SK-MEL-5 (cell line): Measurements from ENCODE around the gene LILRB5. TPM values are rescaled to one million over a fixed set of nuclear protein-coding genes. Genes with fewer than 3 reads are reported as not detected.
"Not testable (repeated sequence)": the region's sequence is repeated elsewhere in the genome, so short reads cannot be mapped to it uniquely, and the experiment has no call there.

ENCODE experiments used
- DNase-seq: peaks from one replicate; pipeline ENCODE4 v3.0.0-alpha.2; 2016; ENCODE audit warnings: low read depth, low spot score
- in situ Hi-C: cut with HindIII; loops from 2 replicates; pipeline ENCODE4 v1.10.0; 2016; ENCODE audit warnings: low sequenced_read_pairs, high pct_unique_total_duplicates, low pct_unique_long_range_greater_than_20kb
- total RNA-seq: library from RNA; depleted of rRNA; stranded (reverse); fragments of >200 nt; shearing (Covaris generic); gene quantifications from 2 replicates; pipeline ENCODE4 v1.2.3, GENCODE V29; 2014

Gene LILRB5
- total RNA-seq, 1 experiment from 2014 or later: not detected

DNA sequence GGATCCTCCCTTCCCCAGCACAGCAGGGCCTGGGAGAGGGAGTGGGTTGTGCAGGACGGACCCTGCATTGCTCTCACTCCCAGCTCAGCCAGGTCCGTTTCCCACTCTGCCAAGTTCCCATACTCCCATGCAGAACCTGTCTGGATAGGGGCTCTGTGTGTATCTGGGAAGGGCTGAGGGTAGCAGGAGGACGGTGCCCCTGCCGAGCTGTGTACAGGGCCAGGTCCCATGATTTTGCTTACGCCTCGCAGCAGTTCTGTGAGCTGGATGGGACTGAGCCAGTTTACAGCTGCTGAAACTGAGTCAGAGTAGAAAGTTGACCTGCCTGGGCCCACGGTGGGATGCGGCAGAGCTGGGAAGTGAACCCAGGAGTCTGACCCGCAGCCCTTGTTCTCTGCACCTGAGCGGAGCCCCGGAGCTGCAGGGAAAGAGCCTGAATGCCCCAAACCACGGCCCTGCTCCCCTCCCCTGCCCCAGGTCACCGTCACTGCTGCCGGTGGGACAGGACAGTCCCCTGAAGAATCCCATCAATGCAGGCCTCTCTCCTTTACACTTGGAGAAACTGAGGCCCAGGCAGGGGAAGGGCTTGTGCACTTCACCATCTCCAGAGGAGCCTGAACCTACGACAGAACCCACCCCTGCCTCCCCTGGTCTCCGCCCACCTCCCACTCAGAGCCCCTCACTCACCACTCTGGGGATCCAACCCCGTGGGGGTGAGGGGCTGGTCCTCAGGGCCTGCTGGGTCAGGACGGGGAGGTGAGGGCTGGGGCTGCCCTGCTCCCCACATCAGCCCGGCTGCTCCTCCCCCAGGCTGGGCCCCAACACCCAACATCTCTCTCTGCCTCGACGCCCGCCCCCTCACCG lies 3.5 kb downstream of the LILRB5 start:
- in situ Hi-C loops: no loop called here
- DNase-seq: no peak

DNA sequence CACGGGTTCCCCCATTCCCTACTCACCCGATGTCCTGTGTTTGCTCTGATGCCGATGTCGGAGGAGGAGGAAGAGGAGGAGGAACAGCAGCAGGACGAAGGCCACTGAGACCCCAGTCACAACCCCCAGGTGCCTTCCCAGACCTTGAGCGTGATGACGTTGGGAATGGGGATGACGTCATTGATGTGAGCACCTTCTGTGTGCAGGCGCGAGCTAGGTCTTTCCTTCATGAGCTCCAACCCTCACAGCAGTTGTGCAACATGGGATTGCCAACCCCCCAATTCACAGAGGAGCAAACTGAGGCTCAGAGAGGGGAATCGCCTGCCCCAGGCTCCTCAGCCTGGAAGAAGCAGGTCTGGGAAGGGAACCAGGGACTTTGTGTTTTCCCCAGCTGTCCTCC lies 4.2 kb downstream of the LILRB5 start:
- no peak for DNase-seq
- in situ Hi-C loops: no loop called here

DNA sequence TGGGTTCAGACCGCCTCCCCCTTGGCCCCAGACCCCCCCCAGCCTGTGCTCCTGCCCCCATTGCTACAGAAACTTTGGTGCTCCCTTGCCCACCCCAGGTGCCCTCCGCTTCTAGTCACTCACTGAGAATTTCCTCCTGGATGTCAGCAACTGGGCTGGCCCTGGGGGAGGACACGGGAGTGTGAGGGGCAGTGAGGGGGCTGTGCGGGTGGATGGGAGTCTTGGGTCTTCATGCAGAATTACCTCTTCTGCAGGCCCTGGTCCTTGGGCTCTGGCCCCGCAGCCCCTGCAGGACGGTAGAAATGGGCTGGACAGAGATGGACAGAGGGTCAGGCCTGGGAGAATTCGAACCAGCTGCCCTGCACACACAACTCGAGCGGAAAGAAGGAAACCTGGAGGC lies 4.8 kb downstream of the LILRB5 start:
- no peak for DNase-seq

DNA sequence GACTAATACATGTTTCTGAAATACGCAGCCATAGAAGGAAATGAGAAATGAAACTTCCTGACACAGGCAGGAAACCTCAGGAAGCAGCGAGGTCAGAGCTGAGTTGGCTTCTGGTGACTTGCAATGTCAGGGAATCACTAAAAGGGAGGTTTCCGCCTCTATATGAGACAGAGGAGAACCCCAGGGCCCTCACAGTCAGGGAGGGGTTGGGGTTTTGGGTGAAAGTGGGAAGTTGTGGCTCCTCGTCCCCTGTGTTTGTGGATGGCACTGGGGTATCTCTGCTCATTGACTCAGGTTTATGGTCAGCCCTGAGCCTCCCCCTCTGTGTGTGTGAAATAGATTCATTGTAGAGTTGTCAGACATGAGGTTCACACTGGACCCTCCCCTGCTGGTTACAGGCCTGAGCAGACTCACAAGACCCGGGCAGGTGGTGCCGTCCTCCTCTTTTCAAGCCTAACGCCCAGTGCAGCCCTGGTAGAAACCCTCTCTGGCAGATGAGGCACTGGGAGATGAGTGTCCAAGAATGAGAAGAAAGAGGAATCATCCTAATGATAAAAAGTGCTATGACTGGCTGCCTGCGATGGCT lies 9.0 kb downstream of the LILRB5 start:
- DNase-seq: peak; percentile 30
- in situ Hi-C loops: no loop called here

More for the DNA sequence above, 4.8 kb downstream of the LILRB5 start:
- in situ Hi-C loops: no loop called here

DNA sequence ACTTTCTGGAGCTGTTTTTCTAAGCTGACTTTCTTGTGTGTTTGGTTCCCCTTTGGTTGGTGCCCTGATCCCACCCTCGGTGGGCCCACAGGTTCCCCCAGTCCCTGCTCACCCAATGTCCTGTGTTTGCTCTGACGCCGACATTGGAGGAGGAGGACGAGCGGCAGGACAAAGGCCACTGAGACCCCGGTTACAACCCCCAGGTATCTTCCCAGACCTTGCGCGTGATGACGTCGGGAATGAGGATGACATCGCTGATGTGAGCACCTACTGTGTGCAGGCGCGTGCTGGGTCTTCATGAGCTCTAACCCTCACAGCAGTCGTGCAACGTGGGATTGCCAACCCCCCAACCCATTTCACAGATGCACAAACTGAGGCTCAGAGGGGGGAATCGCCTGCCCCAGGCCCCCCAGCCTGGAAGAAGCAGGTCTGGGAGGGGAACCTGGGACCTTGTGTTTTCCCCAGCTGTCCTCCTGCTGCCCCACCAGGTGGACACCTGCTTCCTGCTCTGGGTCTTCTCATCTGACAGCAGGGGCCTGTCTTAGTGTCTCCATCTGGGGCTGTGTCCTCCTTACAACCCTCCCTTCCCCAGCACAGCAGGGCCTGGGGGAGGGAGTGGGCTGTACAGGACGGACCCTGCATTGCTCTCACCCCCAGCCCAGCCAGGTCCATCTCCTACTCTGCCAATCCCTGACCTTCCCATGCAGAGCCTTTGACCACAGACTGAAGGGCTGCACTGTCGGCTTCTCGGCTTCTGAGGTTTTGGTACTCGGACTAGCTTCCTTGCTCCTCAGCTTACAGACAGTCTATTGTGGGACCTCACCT lies 9.8 kb downstream of the LILRB5 start:
- in situ Hi-C loops: no loop called here
- DNase-seq: no peak

DNA sequence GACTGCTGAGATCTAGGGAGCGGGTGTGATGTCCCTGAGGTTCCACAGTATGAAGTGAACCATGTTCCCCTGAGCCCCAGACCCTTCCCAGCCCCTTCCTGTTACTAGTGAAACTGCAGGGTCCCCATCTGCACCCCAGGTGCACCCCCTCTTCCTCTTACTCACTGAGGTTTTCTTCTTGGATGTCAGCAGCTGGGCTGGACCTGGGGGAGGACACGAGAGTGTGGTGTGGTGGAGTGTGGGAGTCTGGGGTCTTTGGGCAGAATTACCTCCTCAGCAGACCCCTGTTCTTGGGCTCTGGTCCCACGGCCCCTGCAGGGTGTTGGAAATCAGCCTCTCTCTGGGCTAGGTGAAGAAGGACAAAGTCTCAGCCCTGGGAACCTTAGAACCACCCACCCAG lies 11.1 kb downstream of the LILRB5 start:
- DNase-seq: no peak
- in situ Hi-C loops: no loop called here

DNA sequence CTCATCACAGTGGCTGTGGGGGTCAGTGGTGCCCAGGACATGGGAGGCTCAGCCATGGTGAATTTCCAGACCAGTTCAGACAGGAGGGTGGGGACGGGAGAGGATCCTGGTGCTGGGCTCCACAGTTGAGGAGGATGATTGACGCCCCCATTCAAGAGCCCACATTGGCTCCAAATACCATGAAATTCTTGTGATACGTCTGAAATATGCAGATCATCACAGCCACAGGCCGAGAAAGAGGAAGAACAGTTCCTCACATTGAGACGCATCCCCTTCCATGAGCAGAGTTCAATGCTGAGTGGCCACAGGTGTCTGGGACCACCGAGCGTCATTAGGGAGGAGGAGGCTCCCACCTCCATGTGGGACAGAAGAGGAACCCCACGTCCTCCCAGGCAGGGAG lies 13.3 kb downstream of the LILRB5 start:
- DNase-seq, in situ Hi-C loops: not testable (repeated sequence)

DNA sequence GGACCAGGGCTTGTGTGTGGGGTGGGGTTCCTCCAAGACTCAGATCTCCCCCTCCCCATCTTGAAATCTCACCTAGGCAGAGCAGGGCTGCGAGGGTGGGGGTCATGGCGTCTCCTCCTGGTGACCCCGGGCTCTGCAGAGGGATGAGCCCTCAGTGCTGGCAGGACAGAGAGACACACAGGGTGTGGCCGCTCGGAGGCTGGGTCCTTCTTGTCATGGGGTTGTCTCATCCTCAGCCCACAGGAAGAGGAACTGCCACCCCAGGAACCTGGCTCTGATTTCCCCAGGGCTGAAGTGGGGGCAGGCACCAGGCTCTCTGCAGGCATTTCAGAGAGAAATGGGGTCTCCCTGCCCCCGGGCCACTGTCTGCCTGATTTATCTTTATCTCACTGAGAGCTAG lies 14.4 kb downstream of the LILRB5 start, which contains the start of gene LILRA6:
LILRA6 (minus strand) TSS at position 145 of the 400 bp plus-strand sequence.
- DNase-seq, in situ Hi-C loops: not testable (repeated sequence)

DNA sequence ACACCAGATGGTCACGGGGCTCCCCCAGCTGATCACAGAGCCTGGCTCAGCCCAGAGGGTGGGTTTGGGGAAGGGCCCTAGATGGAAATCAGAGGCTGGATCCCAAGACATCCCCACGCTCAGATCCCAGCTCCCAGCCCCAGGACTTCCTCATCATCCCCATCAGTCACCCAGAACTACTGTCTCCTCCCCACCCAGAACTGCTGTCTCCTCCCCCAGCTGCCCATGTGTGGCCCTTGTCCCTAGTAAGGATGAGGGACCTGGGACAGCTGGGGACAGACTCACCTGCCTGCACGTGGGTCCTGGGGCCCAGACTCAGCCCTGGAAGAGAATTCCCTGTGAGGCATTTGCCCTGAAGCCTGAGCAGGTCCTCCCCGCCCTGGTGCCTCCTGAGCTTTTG lies 14.8 kb downstream of the LILRB5 start:
- in situ Hi-C loops, DNase-seq: not testable (repeated sequence)

DNA sequence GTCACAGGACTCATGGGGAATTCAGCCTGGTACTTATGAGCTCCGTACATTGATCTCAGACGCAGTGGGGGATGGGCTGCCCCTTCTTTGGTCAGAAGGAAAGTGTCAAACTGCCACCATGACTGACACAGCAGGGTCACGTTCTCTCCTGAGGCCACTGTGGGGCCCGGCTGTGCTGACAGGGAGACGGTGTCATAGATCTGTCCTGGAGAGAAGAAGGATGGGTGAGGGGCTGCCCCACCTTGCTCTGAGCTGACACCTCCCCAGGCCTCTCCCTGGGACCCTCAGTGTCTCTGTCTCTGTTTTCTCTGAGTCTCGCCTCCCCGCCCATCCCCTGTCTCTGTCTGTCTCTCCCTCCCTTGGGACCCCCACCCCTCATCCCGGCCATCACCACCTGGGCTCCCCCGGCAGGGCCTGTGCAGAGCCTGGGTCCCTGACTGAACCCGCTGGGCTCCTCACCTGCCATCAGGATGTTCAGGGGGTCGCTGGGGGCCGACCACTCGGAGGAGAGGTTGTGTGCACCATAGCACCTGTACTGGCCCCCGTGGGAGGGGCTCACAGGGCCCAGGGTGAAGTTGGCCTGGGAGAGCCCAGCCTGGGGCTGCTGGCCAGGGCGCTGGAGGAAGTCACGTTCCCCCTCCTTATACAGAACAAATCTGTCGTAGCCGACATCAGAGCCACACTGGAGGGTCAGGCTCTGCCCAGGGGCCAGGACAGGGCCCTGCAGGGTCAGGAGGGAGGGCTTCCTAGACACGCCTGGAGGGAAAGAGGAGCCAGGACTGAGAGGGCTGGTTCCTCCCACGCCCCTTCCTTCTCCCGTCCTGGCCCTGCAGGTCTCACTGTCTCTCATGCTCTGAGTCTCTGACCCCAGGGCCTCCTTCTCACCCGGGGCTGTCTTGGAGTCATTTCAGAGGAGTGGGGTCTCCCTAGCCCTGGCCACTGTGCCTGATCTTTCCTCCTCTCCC lies 16.4 kb downstream of the LILRB5 start:
- in situ Hi-C loops, DNase-seq: not testable (repeated sequence)

DNA sequence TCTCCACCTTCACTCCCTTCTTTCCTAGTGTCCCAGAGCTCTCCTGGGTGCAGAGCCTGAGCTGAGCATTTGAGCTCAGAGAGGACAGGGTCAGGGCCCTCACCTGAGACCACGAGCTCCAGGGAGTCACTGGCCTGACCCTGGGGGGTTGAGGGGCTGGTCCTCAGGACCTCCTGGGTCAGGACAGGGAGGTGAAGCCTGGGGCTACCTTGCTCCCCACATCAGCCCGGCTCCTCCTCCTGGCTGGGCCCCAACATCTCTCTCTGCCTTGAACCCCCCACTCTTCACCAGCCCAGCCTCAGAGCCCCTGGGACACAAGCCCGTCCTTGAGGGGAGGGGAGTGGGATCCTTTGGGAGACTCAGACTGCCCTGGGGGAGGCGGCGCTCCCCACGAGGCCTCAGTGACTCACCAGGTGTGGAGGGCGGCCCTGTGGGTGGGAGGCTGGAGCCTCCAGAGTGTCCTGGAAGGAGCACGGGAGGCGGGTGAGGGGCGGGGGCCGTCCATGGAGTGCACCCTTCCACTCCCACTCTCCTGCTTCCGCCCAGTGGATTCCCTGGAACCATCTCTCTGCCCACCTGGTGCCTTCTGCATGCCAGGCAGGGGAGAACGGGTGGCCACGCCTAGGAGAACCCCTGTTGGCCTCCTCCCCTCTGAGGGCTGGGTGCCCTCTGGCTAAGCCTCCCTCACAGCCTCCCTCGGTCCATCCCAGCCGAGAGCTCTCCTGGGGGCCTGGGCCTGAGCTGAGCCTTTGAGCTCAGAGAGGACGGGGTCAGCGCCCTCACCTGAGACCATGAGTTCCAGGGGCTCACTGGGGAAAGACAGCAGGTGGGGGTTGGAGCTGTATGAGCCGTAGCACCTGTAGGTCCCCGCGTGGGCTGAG lies 17.3 kb downstream of the LILRB5 start:
- DNase-seq, in situ Hi-C loops: not testable (repeated sequence)

DNA sequence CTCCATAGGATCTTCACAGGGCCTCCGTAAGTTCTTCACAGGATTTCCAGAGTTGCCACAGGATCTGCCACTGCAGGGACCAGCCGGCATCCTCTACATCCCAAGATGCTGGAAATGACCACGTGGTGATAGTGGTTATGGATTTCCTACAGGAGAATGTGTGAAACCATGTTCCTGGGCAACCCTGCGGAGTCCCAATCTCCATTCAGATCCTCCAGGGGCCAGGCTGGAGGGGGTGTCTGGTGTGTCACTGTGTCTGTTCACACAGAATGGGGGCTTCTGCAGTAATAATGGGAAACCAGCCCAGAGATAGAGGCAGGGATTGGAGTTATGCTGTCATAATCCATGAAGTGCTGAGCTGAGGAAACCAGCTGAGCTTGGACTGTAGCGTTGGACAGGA lies 23.1 kb downstream of the LILRB5 start:
- no peak for DNase-seq
- in situ Hi-C loops: no loop called here

DNA sequence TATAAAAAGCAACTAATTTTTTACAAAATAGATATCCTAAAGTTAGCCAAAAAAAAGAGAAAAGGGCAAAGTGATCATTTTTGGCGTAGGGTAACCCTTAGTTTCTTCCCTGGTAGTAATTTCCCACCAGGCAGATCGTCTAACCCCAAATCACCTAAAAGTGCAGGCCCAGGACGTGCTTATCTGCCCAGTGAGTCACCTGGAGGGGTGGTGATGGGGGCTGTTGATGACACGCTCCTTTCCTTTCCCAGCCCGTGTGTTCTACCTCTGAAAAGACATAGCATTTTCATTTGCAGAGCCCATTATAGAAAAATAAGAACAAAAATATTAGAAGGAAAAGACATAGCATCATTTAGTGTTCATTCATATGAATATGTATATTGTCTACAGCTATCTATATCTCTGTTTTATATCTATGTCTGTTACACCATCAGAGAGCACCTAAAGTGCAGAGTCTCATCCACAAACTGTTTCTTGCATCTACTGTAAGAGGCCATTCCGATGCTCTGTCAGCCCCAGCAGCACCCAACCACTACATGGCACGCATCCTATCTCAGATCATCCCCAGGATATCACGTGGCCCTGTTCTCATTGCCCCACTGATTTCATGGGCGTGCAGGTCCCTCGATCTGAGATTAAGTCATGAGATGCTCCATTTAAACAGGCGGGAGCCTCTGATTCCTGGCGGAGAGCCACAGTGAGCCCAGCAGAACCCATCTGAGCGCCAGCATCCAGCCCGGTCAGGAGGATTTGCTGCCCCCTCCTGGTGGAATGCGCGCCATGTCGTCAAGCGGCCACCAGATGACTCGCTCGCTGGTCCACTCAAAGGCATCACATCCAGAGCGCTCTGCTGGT lies 25.8 kb downstream of the LILRB5 start:
- peak; percentile 72 for DNase-seq
- in situ Hi-C loops: no loop called here

DNA sequence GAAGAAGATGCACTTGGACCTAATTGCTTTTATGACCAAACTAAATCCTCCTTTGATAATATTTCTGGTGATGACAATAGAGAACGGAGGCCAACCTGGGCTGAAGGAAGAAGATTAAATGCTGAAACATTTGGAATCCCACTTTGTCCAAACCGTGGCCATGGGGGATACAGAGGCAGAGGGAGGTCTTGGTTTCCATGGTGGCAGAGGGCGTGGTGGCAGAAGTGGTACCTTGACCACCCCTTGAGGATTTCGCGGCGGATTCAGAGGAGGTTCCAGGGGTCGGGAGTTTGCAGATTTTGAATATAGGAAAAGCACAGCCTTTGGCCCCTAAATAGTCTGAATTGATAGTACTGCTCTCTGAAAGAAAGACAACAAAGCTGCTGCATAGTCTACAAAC lies 27.0 kb downstream of the LILRB5 start:
- in situ Hi-C loops: no loop called here

DNA sequence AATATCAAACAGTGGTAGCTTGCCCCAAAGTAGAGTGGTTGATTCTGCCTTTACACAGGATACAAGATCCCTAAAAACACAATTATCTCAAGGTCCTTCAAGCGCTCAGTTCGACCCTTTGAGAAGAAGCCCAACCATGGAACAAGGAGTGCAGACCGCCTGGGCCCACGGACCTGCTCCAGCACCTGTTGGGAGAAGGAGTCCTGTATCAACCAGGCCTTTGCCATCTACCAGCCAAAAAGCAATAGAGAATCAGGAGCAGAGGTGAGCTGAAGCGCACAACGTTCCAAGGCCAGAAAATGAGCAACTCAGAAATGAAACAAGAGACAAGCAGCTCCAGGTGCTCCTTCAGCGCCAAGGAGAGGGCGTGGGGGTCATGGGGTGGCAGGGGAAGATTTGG lies 27.9 kb downstream of the LILRB5 start:
- DNase-seq: no peak
- in situ Hi-C loops: no loop called here

More for the DNA sequence above, 27.0 kb downstream of the LILRB5 start:
- DNase-seq: no peak
